Measurements from ENCODE around the gene FAT2. TPM values are rescaled to one million over a fixed set of nuclear protein-coding genes. Genes with fewer than 3 reads are reported as not detected.
"Not testable (repeated sequence)": the region's sequence is repeated elsewhere in the genome, so short reads cannot be mapped to it uniquely, and the experiment has no call there.

FAT2 gene
- total RNA-seq, 1 donor from 2014 or later = 0.89 TPM

DNA sequence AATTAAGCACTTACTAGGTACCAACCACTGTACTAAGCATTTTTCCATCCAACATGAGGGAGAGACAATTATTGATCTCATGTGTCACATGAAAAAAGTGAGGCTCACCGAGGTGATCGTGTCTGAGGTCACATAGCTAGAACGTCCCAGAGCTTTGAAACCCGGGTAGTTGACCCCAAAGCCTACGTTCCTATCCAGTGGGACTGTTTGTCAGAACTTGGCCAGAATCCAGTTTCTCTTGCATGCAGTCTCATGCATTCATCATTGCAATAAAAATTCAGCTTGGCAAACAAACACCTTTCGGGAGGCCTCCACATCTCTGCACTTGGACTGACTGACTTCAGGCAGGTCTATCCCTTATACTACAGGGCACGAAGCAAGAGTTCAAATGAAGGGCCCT, 23.4 kb upstream of the FAT2 start:
- peak; percentile 27 for DNase-seq (ENCODE audit: low read depth)

DNA sequence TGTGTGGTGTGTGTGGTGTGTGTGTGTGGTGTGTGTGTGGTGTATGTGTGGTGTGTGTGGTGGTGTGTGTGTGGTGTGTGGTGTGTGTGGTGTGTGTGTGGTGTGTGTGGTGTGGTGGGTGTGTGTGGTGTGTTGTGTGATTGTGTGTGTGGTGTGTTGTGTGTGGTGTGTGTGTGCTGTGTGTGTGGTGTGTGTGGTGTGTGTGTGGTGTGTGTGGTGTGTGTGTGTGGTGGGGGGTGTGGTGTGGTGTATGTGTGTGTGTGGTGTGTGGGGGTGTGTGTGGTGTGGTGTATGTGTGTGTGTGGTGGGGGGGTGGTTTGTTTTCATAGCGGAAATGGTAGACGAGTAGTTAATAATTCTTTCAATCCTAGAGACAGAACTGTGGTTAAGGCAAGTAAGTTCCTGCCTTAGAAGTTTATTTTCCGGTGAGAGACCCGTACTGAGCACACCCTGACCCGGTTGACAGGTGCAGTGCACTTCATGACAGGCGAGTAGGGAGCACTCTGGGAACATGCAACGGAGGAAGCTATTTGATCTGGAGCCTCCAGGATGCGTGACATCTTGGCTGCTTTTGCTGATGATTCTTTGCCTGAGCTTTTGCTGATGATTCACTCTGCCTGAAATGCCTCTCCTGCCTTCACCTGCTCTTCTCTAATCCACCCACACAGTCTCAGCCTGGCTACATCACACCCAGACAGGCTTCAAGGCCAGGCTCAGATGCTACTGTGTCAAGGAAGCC, 21.7 kb upstream of the FAT2 start:
- DNase-seq (ENCODE audit: low read depth) = peak; percentile 97

DNA sequence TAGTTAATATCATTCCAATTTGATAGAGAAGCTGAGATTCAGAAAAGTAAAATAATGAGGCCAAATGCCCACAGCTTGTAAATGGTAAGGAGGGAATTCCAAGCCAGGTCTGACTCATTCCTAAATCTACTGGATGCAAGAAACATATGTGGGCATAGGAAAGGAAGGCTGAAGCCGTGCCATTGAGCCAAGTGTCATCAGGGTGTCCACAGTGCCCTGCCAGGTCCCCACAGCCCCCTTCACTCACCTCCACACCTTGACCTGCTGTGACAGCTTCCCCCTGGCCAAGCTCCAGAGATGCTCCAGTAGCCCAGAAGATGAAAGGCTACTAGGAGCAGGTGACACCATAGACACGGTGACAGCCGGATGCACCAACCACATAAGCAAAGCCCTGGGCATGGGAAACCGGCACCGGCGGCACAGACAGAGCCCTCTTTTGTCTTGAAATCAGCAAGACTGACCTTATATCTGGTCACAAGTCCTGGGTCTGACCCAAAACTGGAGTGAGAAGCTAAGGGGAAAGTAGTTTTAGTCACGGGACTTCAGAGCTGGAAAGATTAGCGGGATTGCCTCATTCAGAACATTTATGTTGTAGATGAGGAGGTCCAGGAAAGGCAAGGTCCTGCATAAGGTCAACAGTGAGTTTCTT, 20.1 kb upstream of the FAT2 start:
- no peak for DNase-seq (ENCODE audit: low read depth)

DNA sequence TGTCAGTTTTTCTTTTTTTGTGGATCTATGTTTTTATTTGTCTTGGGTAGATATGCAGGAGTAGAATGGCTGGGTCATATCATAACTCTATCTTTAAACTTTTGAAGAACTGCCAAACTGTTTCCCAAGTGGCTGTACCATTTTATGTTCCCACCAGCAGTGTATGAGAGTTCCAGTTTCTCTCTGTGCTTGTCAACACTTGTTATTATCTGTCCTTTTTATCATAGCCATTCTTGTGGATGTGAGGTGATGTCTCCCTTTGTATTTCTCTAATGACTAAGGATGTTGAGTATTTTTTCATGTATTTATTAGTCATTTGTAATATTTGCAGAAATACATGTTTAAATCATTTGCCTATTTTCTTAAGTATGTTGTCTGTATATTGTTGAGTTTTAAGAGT, 17.4 kb upstream of the FAT2 start:
- DNase-seq (ENCODE audit: low read depth) = no peak

DNA sequence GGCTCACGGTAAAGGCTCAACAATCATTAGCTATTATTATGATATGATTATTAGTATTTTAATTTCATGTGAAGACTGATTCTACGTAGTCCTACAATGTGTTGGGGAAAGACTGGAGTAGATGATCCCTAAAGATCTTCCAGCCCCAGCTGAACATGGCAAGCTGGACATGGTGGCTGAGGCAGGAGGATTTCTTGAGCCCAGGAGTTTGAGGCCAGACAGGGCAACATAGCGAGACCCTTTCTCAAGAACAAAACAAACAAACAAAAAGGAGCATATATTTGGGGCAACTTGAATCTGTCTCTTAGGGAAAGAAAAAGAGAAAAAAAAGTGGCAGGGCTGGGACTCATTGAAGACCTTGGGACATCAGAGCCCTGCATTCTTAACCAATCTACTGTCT, 16.2 kb upstream of the FAT2 start:
- DNase-seq (ENCODE audit: low read depth) = no peak

DNA sequence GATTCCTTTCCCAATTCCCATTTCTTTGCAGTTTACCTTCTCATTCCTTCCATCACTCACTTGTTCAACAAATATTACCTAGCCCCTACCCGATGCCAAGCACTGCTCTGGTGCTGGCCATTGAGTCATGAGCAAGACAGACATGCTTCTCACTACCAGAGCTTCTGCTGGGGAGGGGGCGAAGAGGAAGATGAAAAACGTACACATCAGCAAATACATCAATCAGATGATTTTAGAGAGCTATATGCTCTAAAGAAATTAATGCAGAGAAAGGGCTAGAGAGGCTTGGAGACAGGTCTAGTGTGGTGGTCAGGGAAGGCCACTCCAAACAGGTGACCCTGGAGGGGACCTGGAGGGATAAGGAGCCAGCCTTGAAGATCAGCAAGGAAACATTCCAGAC, 14.4 kb upstream of the FAT2 start:
- no peak for DNase-seq (ENCODE audit: low read depth)

DNA sequence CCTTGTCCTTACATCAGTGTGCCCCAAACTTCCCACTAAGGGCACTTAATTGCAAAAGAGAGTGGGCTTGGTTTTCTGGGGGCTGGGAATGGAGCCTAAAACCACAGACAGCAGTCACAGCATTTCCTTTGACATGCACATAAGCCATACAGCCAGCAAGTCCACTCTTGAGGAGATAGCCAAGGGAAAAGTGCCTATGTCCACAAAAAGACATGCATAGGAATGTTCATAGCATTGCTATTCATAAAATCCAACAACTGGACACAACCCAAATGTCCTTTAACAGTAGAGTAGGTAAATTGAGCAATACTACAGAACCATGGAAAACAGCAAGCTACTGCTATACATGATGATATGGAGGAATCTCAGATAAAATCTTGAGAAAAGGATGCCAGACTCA, 11.7 kb upstream of the FAT2 start:
- no peak for DNase-seq (ENCODE audit: low read depth)

DNA sequence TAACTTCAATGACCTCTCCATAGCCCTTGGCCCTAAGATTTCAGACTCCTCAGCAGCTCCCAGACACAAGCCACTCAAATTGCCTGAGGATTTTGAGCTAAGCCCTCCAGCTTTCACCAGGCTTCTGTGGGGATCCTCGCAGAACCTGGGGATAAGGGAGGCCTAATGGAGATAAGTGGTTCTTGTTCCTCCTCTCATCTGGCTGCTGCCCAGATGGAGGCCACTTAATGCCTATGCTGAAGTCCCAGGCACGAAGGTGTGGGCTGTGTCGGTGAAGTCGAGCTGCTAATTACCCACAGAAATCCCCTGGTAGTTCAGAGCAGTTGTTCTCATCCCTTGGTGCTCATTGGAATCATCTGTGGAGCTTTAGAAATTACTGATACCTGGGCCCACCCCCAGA, 10.3 kb upstream of the FAT2 start:
- DNase-seq (ENCODE audit: low read depth) = no peak

DNA sequence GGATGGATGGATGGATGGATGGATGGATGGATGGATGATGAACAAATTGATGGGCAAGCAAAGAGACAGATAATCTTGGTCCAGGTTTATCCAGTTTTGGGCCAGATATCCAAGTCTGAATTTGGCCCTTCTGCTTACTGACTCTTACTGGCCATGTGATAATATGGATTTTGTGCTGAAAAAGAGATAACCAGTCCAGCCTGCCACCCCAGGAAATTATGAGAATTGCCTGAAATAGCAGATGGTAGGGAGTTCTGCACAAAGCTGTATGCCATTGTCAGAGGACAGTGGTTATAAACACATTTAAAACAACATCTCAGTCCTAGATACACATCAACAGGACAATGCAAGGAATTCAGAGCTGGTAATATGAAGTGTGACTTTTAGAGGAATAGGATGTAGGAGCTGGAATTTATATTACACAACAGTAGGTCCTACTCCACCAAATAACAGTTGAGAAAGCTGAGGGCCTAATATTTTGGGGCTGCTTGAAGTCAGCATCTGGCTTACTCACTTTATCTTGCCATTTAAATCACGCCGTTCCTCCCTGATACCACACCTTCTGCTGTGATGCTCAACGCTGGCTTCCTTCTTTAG, 9.0 kb upstream of the FAT2 start:
- no peak for DNase-seq (ENCODE audit: low read depth)

DNA sequence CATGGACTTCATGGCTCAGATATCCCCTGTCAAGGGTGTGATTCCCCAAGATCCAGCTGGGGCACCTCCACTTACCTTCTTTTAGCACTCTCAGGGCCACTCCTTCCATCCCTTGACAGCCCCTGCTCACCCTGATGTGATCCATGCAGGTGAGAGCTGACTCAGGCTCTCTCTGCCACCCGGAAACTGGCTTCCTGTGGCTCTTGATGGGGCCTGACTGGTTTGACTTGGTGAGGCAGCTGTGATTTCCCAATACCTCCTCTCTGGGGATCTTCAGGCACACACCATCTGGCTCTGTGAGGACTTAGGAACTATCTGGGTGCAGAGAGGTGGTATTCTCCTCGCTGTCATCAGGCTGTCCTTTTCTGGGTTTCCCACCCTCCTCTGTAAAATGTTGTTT, 7.9 kb upstream of the FAT2 start:
- peak; percentile 24 for DNase-seq (ENCODE audit: low read depth)

DNA sequence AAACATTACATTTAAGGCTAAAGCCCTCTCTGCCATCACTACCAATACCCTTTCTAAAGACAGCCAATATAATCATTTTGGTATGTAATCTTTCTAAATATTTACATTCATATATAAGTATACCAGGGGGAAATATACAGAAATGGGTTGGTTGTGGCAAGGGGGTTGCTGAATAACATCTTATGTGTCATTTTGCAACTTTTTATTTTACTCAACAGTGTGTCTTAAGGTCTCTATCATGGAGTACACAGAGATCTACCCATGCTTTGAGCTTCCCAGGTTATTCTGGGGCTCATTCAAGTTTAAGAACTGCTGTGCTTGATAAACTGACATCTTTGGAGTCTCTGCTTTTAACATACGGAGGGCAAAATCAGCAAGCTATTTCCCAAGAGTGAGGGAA, 7.4 kb upstream of the FAT2 start:
- DNase-seq (ENCODE audit: low read depth) = no peak

DNA sequence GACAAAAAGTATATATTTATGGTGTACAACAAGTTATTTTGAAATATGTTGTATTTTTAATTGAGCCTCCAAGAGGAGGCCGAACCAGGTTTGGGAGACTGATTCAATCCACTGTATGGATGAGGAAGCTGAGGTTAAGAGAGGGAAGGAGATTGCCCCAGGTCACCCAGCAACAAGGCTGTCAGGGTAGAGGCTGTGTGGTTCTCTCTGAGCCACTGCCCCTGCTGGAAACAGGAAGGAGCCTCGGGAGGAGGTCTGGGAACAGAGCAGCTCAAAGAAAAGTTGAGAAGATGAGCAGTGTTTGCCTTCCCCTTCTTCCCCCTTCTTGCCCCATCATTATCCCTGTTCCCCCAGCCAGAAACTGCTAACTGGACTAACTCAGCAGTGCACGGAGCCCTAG, 6.6 kb upstream of the FAT2 start:
- no peak for DNase-seq (ENCODE audit: low read depth)

DNA sequence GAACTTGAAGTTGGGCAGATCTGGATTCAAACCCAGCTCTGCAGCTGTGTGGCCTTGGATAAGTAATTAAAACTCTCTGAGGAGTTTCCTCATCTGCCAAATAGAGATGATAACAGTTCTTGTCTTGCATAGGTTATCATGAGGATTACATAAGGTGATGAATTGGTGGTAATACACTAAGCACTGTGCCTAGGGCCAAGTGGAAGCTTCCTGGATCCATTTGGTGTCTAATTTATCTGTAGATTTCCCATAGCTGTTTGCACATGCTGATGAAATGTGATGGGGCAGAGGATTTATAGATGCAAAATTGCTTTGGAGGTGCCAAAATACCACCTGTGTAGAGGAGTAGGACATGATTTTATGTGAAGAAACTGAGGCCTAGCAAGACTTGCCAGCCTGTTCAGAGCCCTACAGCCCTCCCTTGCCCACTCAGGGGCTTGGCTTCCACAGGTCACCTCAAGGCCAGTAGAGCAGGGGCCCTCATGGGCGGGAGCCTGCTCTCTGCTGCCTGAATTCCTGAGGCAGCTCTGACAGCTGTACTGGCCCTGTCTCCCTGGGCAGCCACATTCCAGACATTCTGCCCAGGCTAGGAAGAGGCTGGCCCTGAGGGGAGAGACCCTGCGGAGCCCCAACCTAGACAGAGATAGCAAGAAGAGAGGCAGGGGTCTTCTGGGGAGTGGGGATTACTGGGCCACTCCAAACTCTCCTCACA, 5.9 kb upstream of the FAT2 start:
- peak; percentile 45 for DNase-seq (ENCODE audit: low read depth)

DNA sequence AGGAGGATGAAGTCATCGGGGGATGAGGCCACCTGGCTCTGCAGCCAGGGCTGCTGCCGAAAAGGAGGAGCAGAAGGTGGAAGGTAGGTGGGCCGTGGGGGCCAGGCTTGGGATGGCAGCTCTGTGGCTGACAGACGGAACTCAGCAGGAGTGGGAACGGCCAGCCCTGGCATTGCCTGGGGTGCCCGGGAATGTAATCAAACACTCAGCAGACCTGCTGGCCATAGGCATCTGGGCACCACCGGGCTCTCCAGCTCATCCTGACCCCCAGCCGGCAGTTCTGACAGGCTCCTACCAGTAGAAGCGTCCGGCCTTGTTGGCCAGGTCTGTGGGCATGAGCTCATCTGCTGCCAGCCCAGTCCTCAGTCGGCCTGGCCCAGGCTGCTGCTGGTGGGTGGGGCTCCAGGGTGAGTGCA, 4.3 kb upstream of the FAT2 start:
- no peak for DNase-seq (ENCODE audit: low read depth)

DNA sequence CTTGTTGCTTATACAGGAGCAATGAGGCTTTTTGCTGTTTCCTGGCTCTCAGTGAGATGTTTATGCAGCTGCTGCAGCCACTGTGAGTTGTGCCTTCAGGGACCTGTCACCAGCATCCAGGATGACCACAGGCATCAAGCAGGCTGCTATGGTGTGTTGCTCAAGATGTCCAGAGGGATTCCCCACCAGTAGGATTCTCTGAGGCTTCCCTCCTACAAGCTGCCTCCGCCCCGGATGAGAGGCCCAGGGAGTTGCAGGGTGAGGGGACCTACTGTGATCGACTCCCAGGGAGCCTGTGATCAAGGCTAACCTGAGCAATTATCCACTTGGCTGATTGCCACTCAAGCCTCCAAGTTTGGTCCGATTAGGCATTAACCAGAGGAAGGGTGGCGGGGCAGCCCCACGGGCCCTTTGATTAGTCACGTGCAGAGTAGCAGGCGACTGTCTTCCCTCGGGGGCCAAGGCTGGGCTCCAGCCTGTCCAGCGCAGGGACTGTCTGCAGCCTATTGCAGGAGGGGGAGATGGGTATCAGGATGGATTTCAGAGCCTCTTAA, 1.8 kb upstream of the FAT2 start:
- peak; percentile 74 for DNase-seq (ENCODE audit: low read depth)

DNA sequence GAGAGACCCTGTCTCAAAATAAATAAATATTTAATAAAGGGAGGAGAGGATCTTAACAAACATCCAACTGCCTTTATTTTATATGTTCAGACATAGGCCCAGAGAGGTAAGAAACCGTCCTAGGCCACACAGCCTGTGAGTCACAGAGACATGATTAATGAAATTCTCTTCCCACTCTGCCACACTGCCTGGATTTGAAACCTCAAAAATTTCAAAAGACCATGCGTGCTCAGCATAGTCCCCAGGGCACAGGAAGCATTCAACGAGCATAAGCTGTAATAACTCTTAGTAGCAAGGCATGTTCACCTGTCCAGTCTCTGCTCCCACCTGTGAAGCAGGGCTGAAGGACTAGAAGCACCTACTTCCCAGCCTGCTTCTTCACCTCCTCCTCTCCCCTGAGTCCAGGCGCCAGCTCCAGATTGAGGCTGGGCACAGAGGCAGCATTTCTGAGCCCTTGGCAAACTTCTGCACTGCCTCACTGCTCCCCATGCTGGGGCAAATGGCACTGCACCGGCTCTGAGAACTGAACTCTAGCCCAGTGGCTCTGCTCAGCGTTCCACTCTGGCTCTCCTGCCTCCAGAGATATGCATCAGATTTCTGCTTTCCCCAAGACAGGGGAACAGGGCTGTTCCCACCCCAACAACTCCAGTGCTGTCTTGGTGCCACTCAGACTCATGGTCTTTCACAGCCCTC, 1.1 kb downstream of the FAT2 start:
- peak; percentile 59 for DNase-seq (ENCODE audit: low read depth)

DNA sequence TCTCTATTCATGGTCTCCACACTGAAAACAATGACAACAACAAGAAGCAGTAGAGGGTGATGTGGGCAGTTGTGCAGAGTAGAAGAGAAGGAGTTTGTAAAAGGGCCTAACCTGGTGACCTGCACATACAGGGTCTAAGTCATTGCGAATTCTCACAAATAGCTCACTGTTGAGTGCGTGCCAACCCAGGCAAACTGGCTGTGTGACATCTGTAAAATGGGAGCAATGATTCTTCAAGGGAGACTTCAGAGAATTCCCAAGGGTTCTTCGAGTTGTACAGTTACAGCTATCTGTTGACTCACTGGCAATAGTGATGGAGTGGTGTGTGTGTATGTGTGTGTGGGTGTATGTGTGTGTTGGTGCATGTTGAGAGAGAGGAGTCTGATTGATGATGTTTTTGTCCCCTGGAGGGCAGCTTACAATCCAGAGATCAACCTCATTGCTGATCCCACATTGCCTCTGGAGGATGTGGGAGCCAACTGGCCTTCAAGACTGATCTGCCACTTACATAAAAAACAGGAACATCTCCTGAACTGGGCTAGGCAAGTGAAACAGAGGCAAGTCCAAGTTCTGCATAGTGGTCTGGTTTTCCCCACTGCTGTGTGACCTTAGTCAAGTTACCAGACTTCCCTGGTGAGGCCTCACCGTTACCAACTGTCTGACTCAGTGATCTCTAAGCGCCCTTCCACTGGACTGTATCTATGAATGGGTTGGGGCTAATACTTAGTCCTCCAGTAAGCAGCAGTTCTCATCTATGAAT, 3.2 kb downstream of the FAT2 start:
- DNase-seq (ENCODE audit: low read depth) = peak; percentile 58

DNA sequence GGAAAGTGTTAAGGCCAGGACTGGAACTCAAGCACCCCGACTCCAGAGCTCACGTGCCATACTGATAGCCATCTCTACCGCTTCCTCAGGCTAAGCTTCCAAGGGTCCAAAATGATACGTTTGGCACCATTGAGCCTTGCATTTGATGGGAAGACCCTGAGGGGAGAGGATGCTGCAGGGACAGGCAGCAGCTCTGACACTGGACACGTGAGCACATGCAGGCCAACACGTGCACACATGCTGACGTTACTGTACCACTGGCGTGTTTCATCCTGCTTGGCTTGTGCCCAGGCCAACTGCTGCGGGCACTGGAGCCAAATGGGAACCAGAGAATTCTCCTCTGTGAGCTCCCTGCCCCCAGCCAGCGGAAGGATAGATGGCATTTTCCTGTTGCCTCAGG, 5.2 kb downstream of the FAT2 start:
- no peak for DNase-seq (ENCODE audit: low read depth)

DNA sequence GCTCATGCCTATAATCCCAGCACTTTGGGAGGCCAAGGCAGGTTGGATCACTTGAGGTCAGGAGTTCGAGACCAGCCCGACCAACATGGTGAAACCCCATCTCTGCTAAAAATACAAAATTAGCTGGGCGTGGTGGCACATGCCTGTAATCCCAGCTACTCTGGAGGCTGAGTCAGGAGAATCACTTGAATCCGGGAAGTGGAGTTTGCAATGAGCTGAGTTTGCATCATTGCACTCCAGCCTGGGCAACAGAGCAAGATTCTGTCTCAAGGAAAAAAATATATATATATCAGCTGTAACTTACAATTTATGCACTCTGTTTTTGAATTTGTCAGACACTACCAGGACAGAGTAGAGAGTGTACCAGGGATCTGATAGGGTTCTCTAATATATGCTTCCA, 5.8 kb downstream of the FAT2 start:
- not testable (repeated sequence) for DNase-seq (ENCODE audit: low read depth)

DNA sequence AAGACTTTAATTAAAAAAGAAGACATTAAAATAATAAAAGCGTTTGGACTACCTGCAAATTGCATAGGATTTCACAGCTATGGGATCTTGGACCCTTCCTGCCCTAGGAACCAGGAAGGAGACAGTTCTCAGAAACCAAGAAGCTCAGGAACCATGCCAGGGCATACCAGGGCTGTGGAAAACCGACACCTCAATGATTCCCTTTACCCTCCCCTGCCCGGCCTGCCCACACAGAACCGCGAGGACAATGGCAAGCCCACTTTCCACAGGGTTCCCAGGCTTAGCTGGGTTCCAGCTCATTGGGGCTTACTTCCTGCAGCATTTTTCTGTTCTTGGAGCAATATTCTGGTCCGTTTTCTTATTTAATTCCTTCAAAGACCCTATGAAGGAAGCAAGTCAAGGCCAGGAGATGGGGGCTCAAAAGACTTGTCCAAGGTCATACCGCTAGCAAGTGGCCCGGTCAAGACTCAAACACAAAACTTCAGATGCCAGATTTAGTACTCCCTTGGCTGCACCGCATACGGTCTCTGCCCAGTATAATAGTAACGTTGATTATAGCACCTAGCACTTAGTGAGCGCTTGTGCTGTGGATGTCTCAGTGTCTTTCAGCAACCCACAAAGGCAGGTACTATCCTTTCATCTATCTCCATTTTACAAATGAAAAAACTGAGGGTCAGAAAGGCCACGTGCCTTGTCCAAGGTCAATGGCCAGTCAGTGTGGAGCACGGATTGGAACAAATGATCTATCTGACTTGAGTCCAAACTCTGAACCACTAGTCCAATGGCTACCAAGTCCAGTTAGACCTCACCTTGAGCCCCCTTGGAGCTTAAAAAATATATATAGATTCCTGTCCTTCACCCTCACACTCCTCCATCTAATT, 6.8 kb downstream of the FAT2 start:
- peak; percentile 89 for DNase-seq (ENCODE audit: low read depth)

Measured in renal cortical epithelial cell (primary cell).